Vagina (tissue), 2 donors: Measurements from ENCODE around the gene BCAS2. TPM values are rescaled to one million over a fixed set of nuclear protein-coding genes. Genes with fewer than 3 reads are reported as not detected.

Source experiments
- DNase-seq, 2 donors: peaks; one replicate each; pipeline ENCODE4 v3.0.0-alpha.2; 2017; ENCODE audit errors: extremely low spot score in 2 of 2
- H3K27ac ChIP-seq: fragments of 200-600 bp; sonication (generic); one replicate; pipeline ENCODE4 v1.5.1; 2019
- H3K27me3 ChIP-seq: fragments of 200-600 bp; sonication (generic); one replicate; pipeline ENCODE4 v1.5.1; 2019
- H3K36me3 ChIP-seq, 2 donors: fragments of 200-600 bp; sonication (generic); one replicate each; pipeline ENCODE4 v1.5.1; 2017 to 2019
- H3K4me1 ChIP-seq: fragments of 200-600 bp; sonication (generic); one replicate; pipeline ENCODE4 v1.5.1; 2019
- H3K4me3 ChIP-seq, 2 donors: fragments of 200-600 bp; sonication (generic); 1 replicate in 1 of 2; 2 replicates in 1 of 2; pipeline ENCODE4 v1.5.1; 2016 to 2019
- H3K9me3 ChIP-seq: fragments of 200-600 bp; sonication (generic); one replicate; pipeline ENCODE4 v1.5.1; 2019
- CTCF ChIP-seq, 3 experiments: fragments of 450-650 bp in 2 of 3; fragments of 200-600 bp in 1 of 3; sonication (generic) in 1 of 3; IDR thresholded peaks; one replicate each; pipeline ENCODE4 v1.5.1; 2017 to 2019; ENCODE audit warnings: antibody characterized with exemption in 3 of 3, mild to moderate bottlenecking in 2 of 3, moderate library complexity in 2 of 3
- POLR2A ChIP-seq, 2 donors: fragments of 450-650 bp; IDR thresholded peaks; one replicate each; pipeline ENCODE4 v1.6.1; 2017; ENCODE audit warnings: antibody characterized with exemption in 2 of 2, mild to moderate bottlenecking in 2 of 2, moderate library complexity in 2 of 2
- POLR2AphosphoS5 ChIP-seq, 2 donors: sonication (generic); formaldehyde crosslinking; IDR thresholded peaks; one replicate each; pipeline ENCODE4 v1.9.0; 2017; ENCODE audit warnings: antibody characterized with exemption in 2 of 2, mild to moderate bottlenecking in 2 of 2, low read depth in 1 of 2; ENCODE audit not compliant: insufficient read depth in 1 of 2
- intact Hi-C: fragments of 100-400 bp; cut with DNase I; formaldehyde crosslinking; loops from one replicate; pipeline ENCODE4 v1.15.1; 2023
- total RNA-seq: library from RNA; depleted of rRNA; stranded (reverse); fragments of >200 nt; gene quantifications from one replicate; pipeline ENCODE4 v1.2.3, GENCODE V29; 2016

BCAS2 gene
- total RNA-seq, 1 donor from 2014 or later, result 28.5 TPM

GRCh38 chr1:114595602-114596001 lies 14.2 kb upstream of the BCAS2 start:
- intact Hi-C loops, result no loop called here
- Histone ChIP-seq H3K4me1 (no peaks in the 10 kb centered on the region), H3K27ac (no peak overlapping the region), H3K9me3 (no peaks in the 10 kb centered on the region), H3K4me3 (no peak overlapping the region), H3K36me3 (peaks cover 0 to 21% of the 10 kb centered on the region in 2 donors), H3K27me3 (no peaks in the 10 kb centered on the region)
- DNase-seq, result no peak
- TF ChIP-seq POLR2A (IDR thresholded peaks at IDR 0.05) (no peak), CTCF (IDR thresholded peaks at IDR 0.05) (no peak), POLR2AphosphoS5 (IDR thresholded peaks at IDR 0.05; ENCODE audit: insufficient read depth in 1 of 2, low read depth in 1 of 2) (peak in 1 of 2 donors; percentile 72)

- no peak overlapping the region for H3K4me3 ChIP-seq
- H3K9me3 ChIP-seq, result no peaks in the 10 kb centered on the region
- TF ChIP-seq POLR2AphosphoS5 (IDR thresholded peaks at IDR 0.05; ENCODE audit: insufficient read depth in 1 of 2, low read depth in 1 of 2) (no peak), CTCF (IDR thresholded peaks at IDR 0.05) (no peak), POLR2A (IDR thresholded peaks at IDR 0.05) (no peak)
- no peaks in the 10 kb centered on the region for H3K4me1 ChIP-seq
- H3K27me3 ChIP-seq, result no peaks in the 10 kb centered on the region
- intact Hi-C loops, result no loop called here
- no peak for DNase-seq
- peaks cover 0 to 21% of the 10 kb centered on the region in 2 donors for H3K36me3 ChIP-seq
- H3K27ac ChIP-seq, result no peak overlapping the region
These were observed 12.6 kb upstream of the BCAS2 start for GRCh38 chr1:114594046-114594445.

- no peak for DNase-seq
- Histone ChIP-seq H3K27me3 (no peaks in the 10 kb centered on the region), H3K36me3 (peaks cover 0 to 20% of the 10 kb centered on the region in 2 donors), H3K9me3 (no peaks in the 10 kb centered on the region), H3K27ac (no peak overlapping the region), H3K4me1 (no peaks in the 10 kb centered on the region), H3K4me3 (no peak overlapping the region)
- no peak for TF ChIP-seq POLR2AphosphoS5 (IDR thresholded peaks at IDR 0.05; ENCODE audit: insufficient read depth in 1 of 2, low read depth in 1 of 2)
- no peak for TF ChIP-seq POLR2A (IDR thresholded peaks at IDR 0.05)
- no peak for TF ChIP-seq CTCF (IDR thresholded peaks at IDR 0.05)
- intact Hi-C loops, result no loop called here
These were observed 7.7 kb upstream of the BCAS2 start for GRCh38 chr1:114589122-114589521.

- no peaks in the 10 kb centered on the region for H3K27me3 ChIP-seq
- no peak overlapping the region for H3K4me3 ChIP-seq
- H3K27ac ChIP-seq, result no peak overlapping the region
- intact Hi-C loops, result no loop called here
- no peaks in the 10 kb centered on the region for H3K9me3 ChIP-seq
- peaks cover 0 to 17% of the 10 kb centered on the region in 2 donors for H3K36me3 ChIP-seq
- no peaks in the 10 kb centered on the region for H3K4me1 ChIP-seq
- no peak for DNase-seq
- TF ChIP-seq POLR2A (IDR thresholded peaks at IDR 0.05), result no peak
- TF ChIP-seq POLR2AphosphoS5 (IDR thresholded peaks at IDR 0.05; ENCODE audit: insufficient read depth in 1 of 2, low read depth in 1 of 2), result no peak
- TF ChIP-seq CTCF (IDR thresholded peaks at IDR 0.05), result no peak
These were observed 6.8 kb upstream of the BCAS2 start for GRCh38 chr1:114588196-114588689.

GRCh38 chr1:114587203-114587991 lies 6.0 kb upstream of the BCAS2 start:
- Histone ChIP-seq H3K27ac (no peak overlapping the region), H3K36me3 (peaks cover 0 to 12% of the 10 kb centered on the region in 2 donors), H3K4me3 (no peak overlapping the region), H3K9me3 (no peaks in the 10 kb centered on the region), H3K4me1 (peaks cover 2% of the 10 kb centered on the region), H3K27me3 (no peaks in the 10 kb centered on the region)
- TF ChIP-seq POLR2A (IDR thresholded peaks at IDR 0.05) (no peak), CTCF (IDR thresholded peaks at IDR 0.05) (no peak), POLR2AphosphoS5 (IDR thresholded peaks at IDR 0.05; ENCODE audit: insufficient read depth in 1 of 2, low read depth in 1 of 2) (no peak)
- intact Hi-C loops, result no loop called here
- no peak for DNase-seq
